MCF 10A (cell line): ENCODE measurements around the gene KMT2D. TPM values are rescaled to one million over a fixed set of nuclear protein-coding genes. Genes with fewer than 3 reads are reported as not detected.

Experiments used
- BruUV-seq: library from RNA; stranded (reverse); fragments of 400-500 nt; replicated peaks from 2 replicates; lab custom pipeline; 2021; lab: Mats Ljungman, UMichigan
- CTCF ChIA-PET: fragments of 300-600 bp; sonication (Branson Sonifier 250); formaldehyde crosslinking; extraction: SDS; loops from one replicate; lab custom pipeline; 2021; ENCODE audit warnings: antibody characterized with exemption, inconsistent platforms; lab: Yijun Ruan, JAX
- POLR2A ChIA-PET: fragments of 300-600, 350-650 bp; sonication (Branson Sonifier 250); formaldehyde crosslinking; extraction: SDS; loops from one replicate; lab custom pipeline; 2020; ENCODE audit warnings: antibody characterized with exemption, inconsistent platforms; lab: Yijun Ruan, JAX
- DNase-seq: peaks from one replicate; pipeline ENCODE4 v3.0.0-alpha.2; 2018; ENCODE audit not compliant: unreplicated experiment
- H3K27ac Mint-ChIP-seq: one replicate; pipeline ENCODE4 v1.8.0; 2022; ENCODE audit warnings: mild to moderate bottlenecking, low read depth, mixed read lengths; ENCODE audit not compliant: unreplicated experiment
- H3K27me3 Mint-ChIP-seq: one replicate; pipeline ENCODE4 v1.8.0; 2022; ENCODE audit warnings: mixed read lengths; ENCODE audit not compliant: insufficient read depth, unreplicated experiment
- H3K36me3 Mint-ChIP-seq: one replicate; pipeline ENCODE4 v1.8.0; 2022; ENCODE audit warnings: mild to moderate bottlenecking, moderate library complexity, mixed read lengths; ENCODE audit not compliant: insufficient read depth, unreplicated experiment
- H3K4me1 Mint-ChIP-seq: one replicate; pipeline ENCODE4 v1.8.0; 2022; ENCODE audit warnings: mixed read lengths; ENCODE audit not compliant: insufficient read depth, unreplicated experiment
- H3K4me3 Mint-ChIP-seq: one replicate; pipeline ENCODE4 v1.8.0; 2022; ENCODE audit warnings: mild to moderate bottlenecking, moderate library complexity, mixed read lengths; ENCODE audit not compliant: unreplicated experiment
- H3K9me3 Mint-ChIP-seq: one replicate; pipeline ENCODE4 v1.8.0; 2022; ENCODE audit warnings: mixed read lengths; ENCODE audit not compliant: unreplicated experiment
- intact Hi-C: fragments of 100-400 bp; cut with micrococcal nuclease; formaldehyde crosslinking; loops from 2 replicates; pipeline ENCODE4 v1.14.1; 2022
- total RNA-seq: library from RNA; stranded (reverse); gene quantifications from 2 replicates; pipeline ENCODE4 v1.2.3, GENCODE V29; 2022
- TF ChIP-seq, protein P1 (sequence below): fragments of 200-600 bp; IDR thresholded peaks from one replicate; pipeline ENCODE4 v1.8.0; 2022; ENCODE audit warnings: antibody characterized with exemption, mild to moderate bottlenecking; ENCODE audit not compliant: unreplicated experiment

Gene KMT2D
- total RNA-seq, 1 experiment from 2014 or later = 76.9 TPM

DNA sequence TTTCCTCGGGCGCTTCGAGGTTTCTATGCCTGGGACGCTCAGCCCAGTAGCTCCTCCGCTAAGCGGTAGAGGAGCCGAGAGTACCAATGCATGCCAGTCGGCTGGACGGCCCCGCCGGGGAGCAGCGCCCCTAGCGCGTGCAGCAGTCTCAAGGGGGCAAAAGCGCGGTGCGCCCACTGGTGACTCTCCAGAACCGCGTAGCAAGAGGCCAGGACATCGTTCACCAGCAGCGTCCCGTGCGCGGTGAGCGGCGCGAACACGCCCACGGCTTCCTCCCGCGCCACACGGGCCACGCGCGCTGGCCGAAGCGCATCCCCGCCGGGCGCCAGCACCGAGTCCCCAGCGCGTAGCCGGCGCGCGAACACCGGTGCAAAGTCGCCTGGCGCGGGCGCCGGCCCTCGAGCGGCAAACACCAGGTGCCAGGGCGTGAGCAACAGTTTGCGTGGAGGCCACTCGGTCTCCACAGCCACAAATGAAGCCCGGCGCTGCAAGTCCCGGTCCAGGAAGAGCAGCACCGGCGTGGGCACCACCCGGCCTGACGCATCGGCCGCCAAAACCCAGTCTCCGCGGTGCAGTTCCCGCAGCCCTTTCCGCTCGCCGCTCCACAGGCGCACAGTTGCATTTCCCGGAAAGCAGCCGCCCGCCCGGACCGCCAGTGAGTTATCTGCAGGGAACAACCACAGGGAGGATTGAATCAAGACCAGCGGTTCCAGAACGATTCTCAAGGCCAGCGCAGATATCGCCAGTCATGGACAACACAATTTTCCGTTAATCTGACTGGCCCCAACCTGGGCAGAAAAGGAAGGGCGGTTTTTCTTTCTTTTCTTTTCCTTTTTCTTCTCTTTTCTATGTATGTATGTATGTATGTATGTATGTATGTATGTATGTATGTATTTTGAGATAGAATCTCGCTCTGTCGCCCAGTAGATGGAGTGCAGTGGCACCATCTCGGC is 29.5 kb upstream of the KMT2D start:
- CTCF ChIA-PET = interaction anchor here (0.6 to 4.6 kb wide), 12 partner anchors 11 to 145 kb away, joined by 3 to 99 read pairs (median 25); partner anchors contain the start of gene LMBR1L
- BruUV-seq = no TSS peak
- Mint-ChIP-seq H3K4me1 (peaks cover 13% of the 10 kb centered on the region), H3K36me3 (no peaks in the 10 kb centered on the region), H3K27me3 (no peaks in the 10 kb centered on the region), H3K27ac (no peak overlapping the region), H3K4me3 (no peak overlapping the region), H3K9me3 (no peaks in the 10 kb centered on the region)
- POLR2A ChIA-PET = interaction anchor here (0.6 to 4.8 kb wide), 5 partner anchors 12 to 41 kb away, joined by 3 to 24 read pairs (median 4); partner anchors contain the start of genes LMBR1L and TUBA1B
- TF ChIP-seq, protein P1, sequence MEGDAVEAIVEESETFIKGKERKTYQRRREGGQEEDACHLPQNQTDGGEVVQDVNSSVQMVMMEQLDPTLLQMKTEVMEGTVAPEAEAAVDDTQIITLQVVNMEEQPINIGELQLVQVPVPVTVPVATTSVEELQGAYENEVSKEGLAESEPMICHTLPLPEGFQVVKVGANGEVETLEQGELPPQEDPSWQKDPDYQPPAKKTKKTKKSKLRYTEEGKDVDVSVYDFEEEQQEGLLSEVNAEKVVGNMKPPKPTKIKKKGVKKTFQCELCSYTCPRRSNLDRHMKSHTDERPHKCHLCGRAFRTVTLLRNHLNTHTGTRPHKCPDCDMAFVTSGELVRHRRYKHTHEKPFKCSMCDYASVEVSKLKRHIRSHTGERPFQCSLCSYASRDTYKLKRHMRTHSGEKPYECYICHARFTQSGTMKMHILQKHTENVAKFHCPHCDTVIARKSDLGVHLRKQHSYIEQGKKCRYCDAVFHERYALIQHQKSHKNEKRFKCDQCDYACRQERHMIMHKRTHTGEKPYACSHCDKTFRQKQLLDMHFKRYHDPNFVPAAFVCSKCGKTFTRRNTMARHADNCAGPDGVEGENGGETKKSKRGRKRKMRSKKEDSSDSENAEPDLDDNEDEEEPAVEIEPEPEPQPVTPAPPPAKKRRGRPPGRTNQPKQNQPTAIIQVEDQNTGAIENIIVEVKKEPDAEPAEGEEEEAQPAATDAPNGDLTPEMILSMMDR = no peak
- DNase-seq = no peak
- intact Hi-C loops = loop anchor here (2.0 kb wide), 1 partner anchor 21 kb away; the partner anchor contains the start of gene RHEBL1

DNA sequence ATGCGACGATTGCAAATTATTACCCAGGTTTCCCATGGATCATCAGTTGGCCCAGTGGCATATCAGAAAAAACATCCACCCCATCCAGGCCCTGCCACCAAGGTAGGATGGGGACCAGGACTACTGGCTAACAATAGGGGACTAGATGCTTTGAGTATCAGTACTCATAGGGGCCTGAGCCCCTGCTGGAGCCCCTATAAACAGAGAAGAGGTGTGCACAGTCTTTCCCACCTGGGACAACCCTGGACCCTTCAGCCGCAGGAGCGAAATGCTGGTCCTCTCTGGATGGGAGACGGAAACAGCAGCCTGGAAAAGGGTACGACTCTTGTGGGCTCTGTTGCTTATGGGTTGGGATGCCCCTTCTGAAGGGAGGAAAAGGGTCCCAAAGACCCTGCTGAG is 28.3 kb upstream of the KMT2D start:
- Mint-ChIP-seq H3K36me3 (no peaks in the 10 kb centered on the region), H3K9me3 (no peaks in the 10 kb centered on the region), H3K27ac (no peak overlapping the region), H3K4me1 (peaks cover 8% of the 10 kb centered on the region), H3K4me3 (no peak overlapping the region), H3K27me3 (no peaks in the 10 kb centered on the region)
- TF ChIP-seq, protein P1 = no peak
- DNase-seq = no peak
- CTCF ChIA-PET = interaction anchor here (0.6 to 4.6 kb wide), 33 partner anchors 8 to 468 kb away, joined by 3 to 99 read pairs (median 9); partner anchors contain the start of genes KMT2D, LMBR1L and RHEBL1
- POLR2A ChIA-PET = interaction anchor here (0.7 to 2.3 kb wide), 12 partner anchors 11 to 146 kb away, joined by 3 to 19 read pairs (median 4); partner anchors contain the start of genes LMBR1L, RHEBL1 and TUBA1B
- no TSS peak for BruUV-seq
- intact Hi-C loops = loop anchor here (1.0 to 2.0 kb wide), 3 partner anchors 20 to 146 kb away; partner anchors contain the start of gene RHEBL1

DNA sequence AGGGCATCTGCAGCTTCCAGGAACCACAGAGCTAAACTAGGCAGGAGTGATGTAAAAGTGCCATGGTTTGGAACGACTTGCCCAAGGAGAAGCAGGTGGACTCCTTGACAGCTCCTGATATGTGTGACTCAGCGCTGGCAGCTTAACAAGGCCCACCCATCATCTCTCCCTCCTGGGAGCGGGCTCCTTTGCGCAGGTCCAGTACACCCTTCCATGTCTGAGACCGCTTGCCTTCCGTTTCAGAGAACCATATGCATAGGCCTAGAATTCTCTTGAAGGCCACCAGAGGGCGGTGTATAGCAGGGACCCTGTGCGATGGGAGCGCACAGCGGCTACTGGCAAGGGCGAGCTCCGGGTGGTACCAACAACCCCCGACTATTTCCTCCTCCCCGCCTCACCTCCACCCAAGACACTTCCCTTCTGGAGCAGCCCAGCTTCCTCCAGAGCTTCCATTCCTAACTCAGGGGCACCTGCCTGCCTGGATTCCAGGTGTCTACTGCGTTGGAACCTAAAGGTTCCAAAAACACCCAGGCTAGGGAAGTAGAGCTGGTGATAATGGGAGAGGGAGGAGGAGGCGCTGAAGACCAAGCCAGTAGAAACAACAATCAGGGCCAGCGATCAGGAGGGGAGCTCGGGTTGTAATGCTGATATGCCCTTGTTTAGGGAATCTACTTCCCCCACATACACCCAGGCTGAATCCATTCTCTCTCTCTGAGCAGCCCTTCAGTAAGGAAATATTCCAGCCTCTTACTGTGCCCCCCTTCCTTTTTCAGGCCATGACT is 27.7 kb upstream of the KMT2D start:
- BruUV-seq = no TSS peak
- Mint-ChIP-seq H3K4me3 (no peak overlapping the region), H3K27ac (no peak overlapping the region), H3K4me1 (peaks cover 8% of the 10 kb centered on the region), H3K27me3 (no peaks in the 10 kb centered on the region), H3K36me3 (no peaks in the 10 kb centered on the region), H3K9me3 (no peaks in the 10 kb centered on the region)
- CTCF ChIA-PET = interaction anchor here (0.5 to 4.6 kb wide), 39 partner anchors 8 to 468 kb away, joined by 3 to 99 read pairs (median 8); partner anchors contain the start of genes KMT2D, LMBR1L and RHEBL1
- intact Hi-C loops = loop anchor here (1.0 to 2.0 kb wide), 3 partner anchors 20 to 147 kb away; partner anchors contain the start of gene RHEBL1
- POLR2A ChIA-PET = interaction anchor here (1.0 to 2.3 kb wide), 11 partner anchors 12 to 147 kb away, joined by 3 to 19 read pairs (median 3); partner anchors contain the start of genes LMBR1L, RHEBL1 and TUBA1B
- TF ChIP-seq, protein P1 = peak; percentile 79
- DNase-seq = peak; percentile 93
